ENCODE results near the gene HNRNPUL2. TPM values are rescaled to one million over a fixed set of nuclear protein-coding genes. Genes with fewer than 3 reads are reported as not detected.

HNRNPUL2 gene
- total RNA-seq (10 to 100 TPM; 39.3 to 62.8 (median 48.5) TPM), polyA plus RNA-seq (10 to 100 TPM; 26.4 to 37.1 (median 29.3) TPM)
- long read RNA-seq, donor 1, full-length matches to known transcripts: 8 of 8 reads
- long read RNA-seq, donor 1, partial matches to known transcripts: 0 of 8 reads
- long read RNA-seq, donor 1, other reads (novel, unspliced or antisense): 0 of 8 reads
- long read RNA-seq, donor 2, full-length matches to known transcripts: 6 of 6 reads
- long read RNA-seq, donor 2, partial matches to known transcripts: 0 of 6 reads
- long read RNA-seq, donor 2, other reads (novel, unspliced or antisense): 0 of 6 reads

DNA sequence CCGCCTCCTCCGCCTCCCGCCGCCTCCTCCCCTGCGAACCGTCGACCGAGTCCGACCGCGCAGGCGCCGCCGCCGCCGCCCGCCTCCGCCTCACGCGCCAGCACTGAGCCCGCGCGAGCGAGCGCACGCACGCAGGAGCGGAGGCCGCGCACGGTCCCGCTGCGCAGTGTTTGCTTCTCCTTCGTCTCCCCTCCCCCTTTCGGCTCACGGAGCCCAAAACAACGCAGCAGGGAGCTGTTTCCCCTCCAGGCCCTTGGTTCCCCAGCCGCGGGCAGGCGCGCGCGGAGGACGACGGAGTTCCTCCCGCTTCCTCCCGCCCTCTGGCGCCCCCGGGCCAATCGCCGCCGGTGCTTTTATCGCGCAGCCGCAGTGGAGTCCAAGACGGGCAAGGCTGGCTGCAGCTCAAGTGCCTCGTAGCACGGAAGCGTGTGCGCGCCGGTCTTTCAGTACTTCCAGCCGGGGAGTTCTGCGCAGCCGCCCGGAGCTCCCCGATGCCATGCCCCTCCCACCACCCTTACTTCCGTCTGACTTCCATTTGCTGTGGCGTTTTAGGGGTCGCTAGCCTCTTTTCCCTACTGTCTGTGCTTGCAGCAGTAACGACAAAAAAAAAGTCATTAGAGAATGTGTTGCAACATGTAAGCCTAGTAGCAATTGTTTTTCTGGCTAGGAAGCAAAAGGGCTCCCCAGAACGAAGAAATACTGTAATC, at the start of gene HNRNPUL2:
Gene HNRNPUL2 (minus strand): TSS at position 293 of the 707 bp plus-strand sequence. CDS start 301 bp downstream, outside the sequence.
- Histone ChIP-seq H3K9me3 (no peaks in the 10 kb centered on the region), H3K4me3 (peak within 1 kb of the TSS; percentile 73 to 99 (median 94)), H3K27ac (peak within 1 kb of the TSS; percentile 78 to 98 (median 96)), H3K4me1 (peaks cover 30 to 81% (median 66%) of the 10 kb centered on the region in 6 donors), H3K36me3 (peaks cover 6 to 46% (median 19%) of the 10 kb centered on the region in 6 donors), H3K27me3 (replicated peaks in 1 of 7) (no peaks in the 10 kb centered on the region)
- TF ChIP-seq, protein P1, sequence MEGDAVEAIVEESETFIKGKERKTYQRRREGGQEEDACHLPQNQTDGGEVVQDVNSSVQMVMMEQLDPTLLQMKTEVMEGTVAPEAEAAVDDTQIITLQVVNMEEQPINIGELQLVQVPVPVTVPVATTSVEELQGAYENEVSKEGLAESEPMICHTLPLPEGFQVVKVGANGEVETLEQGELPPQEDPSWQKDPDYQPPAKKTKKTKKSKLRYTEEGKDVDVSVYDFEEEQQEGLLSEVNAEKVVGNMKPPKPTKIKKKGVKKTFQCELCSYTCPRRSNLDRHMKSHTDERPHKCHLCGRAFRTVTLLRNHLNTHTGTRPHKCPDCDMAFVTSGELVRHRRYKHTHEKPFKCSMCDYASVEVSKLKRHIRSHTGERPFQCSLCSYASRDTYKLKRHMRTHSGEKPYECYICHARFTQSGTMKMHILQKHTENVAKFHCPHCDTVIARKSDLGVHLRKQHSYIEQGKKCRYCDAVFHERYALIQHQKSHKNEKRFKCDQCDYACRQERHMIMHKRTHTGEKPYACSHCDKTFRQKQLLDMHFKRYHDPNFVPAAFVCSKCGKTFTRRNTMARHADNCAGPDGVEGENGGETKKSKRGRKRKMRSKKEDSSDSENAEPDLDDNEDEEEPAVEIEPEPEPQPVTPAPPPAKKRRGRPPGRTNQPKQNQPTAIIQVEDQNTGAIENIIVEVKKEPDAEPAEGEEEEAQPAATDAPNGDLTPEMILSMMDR (IDR thresholded peaks at IDR 0.05 in 8 of 11, conservative IDR thresholded peaks at IDR 0.05 in 3 of 11): peak in 4 of 11 experiments; percentile 11 to 30 (median 20)
- TF ChIP-seq POLR2A (IDR thresholded peaks at IDR 0.05): peak in 1 of 3 donors; percentile 89
- peak; percentile 99 for TF ChIP-seq POLR2AphosphoS5 (IDR thresholded peaks at IDR 0.05)
- 0 to 1% (median 0%) methylated on average over 33 to 72 of the region's 72 CpGs for WGBS, 5 donors
- DNase-seq: peak; percentile 100
- intact Hi-C loops (cut with DNase I; ENCODE audit: low total_unique reads): no loop called here

DNA sequence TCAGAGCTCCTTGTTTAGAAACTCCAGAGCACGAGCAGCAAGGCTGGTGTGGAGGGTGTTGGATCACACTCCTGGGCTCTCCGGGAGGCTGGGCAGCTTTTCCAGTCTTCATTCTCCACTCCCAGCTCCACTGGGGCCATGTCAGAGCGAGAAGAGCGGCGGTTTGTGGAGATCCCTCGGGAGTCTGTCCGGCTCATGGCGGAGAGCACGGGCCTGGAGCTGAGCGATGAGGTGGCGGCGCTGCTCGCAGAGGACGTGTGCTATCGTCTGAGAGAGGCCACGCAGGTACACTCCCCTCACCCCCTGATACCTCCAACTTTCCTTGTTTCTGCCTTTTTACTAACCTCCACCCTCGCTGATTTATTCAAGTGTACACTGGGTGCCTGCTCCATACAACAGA, 48.4 kb upstream of the HNRNPUL2 start:
- TF ChIP-seq POLR2AphosphoS5 (IDR thresholded peaks at IDR 0.05): no peak
- no peak for TF ChIP-seq POLR2A (IDR thresholded peaks at IDR 0.05)
- TF ChIP-seq, protein P1 (IDR thresholded peaks at IDR 0.05 in 8 of 11, conservative IDR thresholded peaks at IDR 0.05 in 3 of 11): no peak
- no peak for DNase-seq
- intact Hi-C loops (cut with DNase I; ENCODE audit: low total_unique reads): no loop called here
- Histone ChIP-seq H3K4me1 (peaks cover 10 to 39% (median 18%) of the 10 kb centered on the region in 6 donors), H3K36me3 (peaks cover 0 to 60% (median 42%) of the 10 kb centered on the region in 6 donors), H3K4me3 (no peak overlapping the region), H3K9me3 (no peaks in the 10 kb centered on the region), H3K27me3 (replicated peaks in 1 of 7) (no peaks in the 10 kb centered on the region), H3K27ac (peak overlapping the region in 3 of 8 donors; percentile 2 to 69 (median 31))
- WGBS, 5 donors: 94 to 98% (median 97%) methylated on average over 16 to 17 of the region's 17 CpGs

GRCh38 chr11:62774407-62774806, 47.1 kb upstream of the HNRNPUL2 start:
- H3K27me3 ChIP-seq (replicated peaks in 1 of 7): no peaks in the 10 kb centered on the region
- no peak for DNase-seq
- peak overlapping the region in 3 of 8 donors; percentile 5 to 69 (median 31) for H3K27ac ChIP-seq
- H3K4me3 ChIP-seq: no peak overlapping the region
- no peak for TF ChIP-seq POLR2AphosphoS5 (IDR thresholded peaks at IDR 0.05)
- TF ChIP-seq POLR2A (IDR thresholded peaks at IDR 0.05): no peak
- TF ChIP-seq, protein P1 (IDR thresholded peaks at IDR 0.05 in 8 of 11, conservative IDR thresholded peaks at IDR 0.05 in 3 of 11): no peak
- 94 to 96% (median 95%) methylated on average over 6 of the region's 6 CpGs for WGBS, 5 donors
- H3K36me3 ChIP-seq: peaks cover 0 to 47% (median 35%) of the 10 kb centered on the region in 6 donors
- intact Hi-C loops (cut with DNase I; ENCODE audit: low total_unique reads): no loop called here
- peaks cover 16 to 51% (median 29%) of the 10 kb centered on the region in 6 donors for H3K4me1 ChIP-seq
- no peaks in the 10 kb centered on the region for H3K9me3 ChIP-seq

All from spleen (tissue), 13 donors.